ENCODE results near the gene FYB1.

Gene FYB1

DNA sequence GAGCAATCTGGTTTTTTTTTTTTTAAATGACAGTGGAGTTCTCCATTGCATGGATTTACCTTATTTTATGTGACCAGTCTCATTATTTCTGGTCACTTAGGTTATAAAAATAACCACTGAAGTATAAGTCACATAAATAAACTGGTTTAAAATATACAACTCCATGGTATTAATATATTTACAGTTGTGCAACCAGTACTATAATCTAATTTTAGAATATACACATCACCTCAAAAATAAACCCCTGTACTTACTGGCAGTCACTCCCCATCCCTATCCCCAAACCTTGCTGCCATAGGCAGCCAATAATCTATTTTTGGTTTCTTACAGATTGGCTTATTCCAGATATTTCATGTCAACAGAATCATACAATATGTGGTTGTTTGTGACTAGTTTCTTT, 57.8 kb downstream of the FYB1 start:
- DNase-seq (ENCODE audit: low read depth in 2 of 3, low spot score in 2 of 3): no peak

DNA sequence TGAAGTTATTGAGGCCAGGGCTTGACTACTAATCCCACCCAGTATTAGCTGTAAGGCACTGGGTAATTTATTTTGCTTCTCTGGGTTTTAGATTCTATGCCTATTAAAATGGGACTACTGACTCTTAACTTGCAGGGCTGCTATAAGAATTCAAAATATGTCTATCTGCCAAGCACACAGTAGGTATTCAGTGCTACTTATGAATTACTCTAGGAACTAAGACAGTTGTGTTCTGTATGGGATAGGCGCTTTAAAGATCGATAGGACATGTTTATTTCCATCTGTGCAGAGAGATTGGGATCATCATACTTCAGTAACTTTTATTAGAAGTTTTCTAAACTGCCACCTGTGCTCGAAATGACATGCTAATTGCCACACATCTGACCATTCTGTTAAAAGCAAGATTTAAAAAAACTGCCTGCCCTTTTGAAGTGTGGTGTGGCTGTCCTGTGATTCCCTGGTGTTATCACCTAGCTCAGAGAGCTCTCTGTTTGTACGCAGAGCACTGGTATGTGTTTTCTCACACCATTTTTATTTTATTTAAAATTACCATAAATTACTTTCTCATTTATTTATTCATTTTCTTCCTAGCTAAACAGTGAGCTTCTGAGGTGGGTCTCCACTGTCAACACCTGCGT, 58.7 kb downstream of the FYB1 start:
- DNase-seq (ENCODE audit: low read depth in 2 of 3, low spot score in 2 of 3): no peak

DNA sequence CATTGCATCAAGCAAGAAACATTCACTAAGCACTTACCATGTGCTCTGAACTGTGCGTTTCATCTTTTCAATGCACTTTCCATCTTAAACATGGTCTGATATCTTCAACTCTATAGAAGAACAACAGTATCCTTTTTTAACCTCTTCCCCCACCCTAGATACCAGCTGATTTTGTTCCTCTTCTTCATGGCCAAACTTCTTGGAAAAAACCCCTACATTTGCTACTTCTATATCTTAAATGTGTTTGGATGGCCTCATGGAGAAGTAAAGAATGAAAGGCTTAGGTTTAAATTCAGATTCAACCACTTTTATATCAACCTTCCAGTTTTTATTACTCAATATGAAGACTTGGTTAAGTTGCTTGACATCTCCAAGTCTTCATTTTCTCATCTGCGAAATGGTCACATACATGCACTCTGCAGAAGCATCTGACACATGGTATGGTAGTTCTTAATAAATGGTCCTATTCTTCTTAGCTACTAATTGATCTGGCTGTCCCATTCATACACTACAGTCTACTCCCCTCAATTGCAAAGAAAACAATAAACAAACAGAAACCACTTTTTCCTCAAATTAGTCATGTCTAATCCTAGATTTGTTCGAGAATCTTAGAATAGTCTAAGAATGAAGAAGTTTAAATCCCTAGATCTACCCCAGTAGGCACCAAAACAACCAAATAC, 59.4 kb downstream of the FYB1 start:
- no peak for DNase-seq (ENCODE audit: low read depth in 2 of 3, low spot score in 2 of 3)

DNA sequence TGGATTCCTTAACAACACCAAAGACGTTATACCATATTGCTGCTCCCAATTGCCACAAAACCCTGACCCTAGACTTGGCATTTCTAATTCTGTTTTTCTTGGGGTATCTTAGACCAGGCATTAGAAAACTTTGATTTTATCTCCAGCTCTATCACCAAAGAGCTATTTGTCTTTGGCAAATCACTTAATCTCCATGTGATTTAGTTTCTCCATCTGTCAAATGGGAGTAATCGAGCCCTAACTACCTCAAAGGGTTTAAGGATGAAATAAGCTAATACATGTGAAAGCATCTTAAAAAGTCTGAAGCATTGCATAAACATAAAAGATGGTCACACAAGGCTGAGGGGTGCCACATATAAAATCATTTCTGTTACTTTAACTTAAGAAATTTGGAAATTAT, 60.6 kb downstream of the FYB1 start:
- DNase-seq (ENCODE audit: low read depth in 2 of 3, low spot score in 2 of 3): no peak

DNA sequence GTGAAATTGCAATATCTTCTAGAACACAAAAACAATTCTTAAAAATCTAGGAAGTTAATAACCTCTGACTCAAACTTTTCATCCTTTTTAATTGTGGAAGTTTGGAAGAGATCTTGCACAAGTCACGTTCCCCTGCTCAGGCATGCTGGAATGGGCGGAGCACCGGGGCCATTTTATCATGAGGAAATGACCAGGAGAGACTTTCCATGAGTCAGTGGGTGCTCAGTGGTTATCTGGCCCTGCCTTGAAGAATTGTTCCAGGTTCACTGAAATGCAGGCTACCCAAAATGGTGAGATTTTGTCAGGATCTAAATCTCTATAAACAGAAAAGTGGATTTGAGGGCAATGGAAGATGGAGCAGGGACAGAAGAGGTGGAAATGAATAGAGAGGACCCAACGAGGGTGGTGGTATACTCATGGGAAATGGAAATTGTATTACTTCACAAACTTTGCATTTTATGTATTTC, 61.2 kb downstream of the FYB1 start:
- DNase-seq (ENCODE audit: low read depth in 2 of 3, low spot score in 2 of 3): no peak

DNA sequence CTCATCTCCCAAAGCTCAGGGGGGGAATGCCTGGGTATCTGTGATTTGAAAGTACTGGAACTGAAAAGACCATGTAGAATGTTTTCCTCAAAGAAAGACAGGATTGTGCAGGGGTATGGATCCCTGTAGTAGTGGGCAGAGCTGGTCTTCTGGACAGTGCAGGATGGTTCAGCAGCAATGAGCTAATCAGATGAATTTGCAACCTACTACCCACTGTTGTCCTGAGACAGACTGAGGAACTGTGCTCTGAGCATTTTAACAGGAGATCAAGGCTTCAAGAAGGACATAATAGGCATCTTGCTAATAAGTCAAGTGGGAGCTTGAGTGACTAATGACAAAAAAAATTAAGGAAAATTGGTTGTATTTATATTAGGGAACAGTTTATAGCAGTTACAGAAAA, 61.7 kb downstream of the FYB1 start:
- DNase-seq (ENCODE audit: low read depth in 2 of 3, low spot score in 2 of 3): no peak

DNA sequence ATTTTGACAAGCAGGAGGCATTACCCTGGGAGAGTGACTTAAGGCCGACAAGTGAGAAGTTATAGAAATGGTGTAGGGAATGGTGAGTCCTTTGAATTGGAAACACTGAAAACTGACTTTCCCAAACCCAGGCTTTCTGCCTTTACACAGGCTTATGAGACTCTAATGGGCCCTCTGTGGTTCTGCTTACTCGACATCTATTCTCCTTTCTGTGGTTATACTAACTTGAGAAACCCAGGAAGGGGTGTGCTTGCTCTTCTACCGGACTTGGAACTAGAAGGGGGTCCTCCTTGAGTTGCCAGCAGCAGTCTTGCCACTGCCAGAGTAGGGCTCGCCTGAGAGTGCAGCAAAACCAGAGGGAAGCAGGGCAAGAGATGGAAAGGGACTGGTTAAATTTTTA, 63.3 kb downstream of the FYB1 start:
- DNase-seq (ENCODE audit: low read depth in 2 of 3, low spot score in 2 of 3): no peak

DNA sequence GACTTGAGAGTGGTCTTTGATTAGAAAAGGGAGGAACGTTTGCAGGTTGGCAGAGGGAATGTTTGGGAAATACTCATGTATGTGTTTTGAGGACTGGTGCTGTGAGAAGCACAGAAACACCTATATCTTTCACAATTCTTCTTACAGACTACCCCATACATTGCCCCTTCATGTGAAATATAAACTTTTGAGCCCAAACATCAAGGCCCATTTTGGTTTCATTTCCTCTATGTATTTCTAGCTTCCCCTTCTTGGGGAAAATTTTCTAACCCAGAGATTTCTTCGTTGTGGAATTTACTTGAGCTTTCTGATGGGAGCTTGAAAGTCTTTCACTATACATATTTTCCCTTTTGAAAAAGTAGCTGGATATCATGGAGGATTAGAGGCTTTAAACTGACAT, 67.6 kb downstream of the FYB1 start:
- DNase-seq (ENCODE audit: low read depth in 2 of 3, low spot score in 2 of 3): no peak

DNA sequence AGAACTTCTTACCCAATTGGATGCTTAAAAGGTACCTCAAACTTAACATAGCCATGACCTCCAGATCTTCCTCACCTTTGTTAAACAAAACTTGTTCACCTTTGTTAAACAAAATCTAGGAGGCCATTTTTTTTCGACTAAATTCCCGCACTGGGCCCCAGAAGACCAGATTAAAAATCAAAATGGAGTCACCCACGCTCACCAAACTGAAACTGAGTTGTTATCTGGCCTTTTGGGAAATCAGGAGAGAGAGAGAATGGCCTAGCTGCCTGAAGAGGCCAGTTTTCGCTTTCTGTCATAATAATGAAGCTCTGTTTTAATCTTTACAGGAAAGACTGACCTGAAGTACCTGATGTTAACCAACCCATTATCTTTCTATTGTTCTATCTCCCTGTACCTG, 69.4 kb downstream of the FYB1 start:
- DNase-seq (ENCODE audit: low read depth in 2 of 3, low spot score in 2 of 3): no peak

DNA sequence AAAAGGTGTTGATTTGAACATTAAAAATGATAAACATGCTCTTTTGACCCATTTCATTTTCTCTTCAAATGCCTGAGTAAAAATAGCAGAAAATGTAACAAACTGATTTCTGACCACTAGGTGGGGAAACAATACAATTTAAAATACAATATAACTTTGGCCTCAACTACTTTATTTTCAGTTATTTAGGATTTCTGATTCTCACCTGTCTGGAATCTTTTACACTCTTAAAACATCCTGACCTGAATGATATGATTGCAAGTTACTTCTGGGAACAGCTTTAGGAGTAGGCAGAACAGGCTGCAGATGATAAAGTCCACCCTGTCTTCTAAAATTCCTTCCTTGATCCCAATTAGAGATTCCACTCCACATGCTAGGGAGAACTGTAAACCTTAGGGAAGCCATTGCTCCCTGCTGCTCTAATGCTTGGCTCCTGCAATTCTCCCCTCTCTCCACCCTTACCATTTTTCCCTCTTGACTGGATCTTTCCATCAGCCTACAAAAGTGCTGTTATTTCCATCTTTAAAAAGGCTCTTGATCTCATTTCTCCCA, 70.3 kb downstream of the FYB1 start:
- no peak for DNase-seq (ENCODE audit: low read depth in 2 of 3, low spot score in 2 of 3)

DNA sequence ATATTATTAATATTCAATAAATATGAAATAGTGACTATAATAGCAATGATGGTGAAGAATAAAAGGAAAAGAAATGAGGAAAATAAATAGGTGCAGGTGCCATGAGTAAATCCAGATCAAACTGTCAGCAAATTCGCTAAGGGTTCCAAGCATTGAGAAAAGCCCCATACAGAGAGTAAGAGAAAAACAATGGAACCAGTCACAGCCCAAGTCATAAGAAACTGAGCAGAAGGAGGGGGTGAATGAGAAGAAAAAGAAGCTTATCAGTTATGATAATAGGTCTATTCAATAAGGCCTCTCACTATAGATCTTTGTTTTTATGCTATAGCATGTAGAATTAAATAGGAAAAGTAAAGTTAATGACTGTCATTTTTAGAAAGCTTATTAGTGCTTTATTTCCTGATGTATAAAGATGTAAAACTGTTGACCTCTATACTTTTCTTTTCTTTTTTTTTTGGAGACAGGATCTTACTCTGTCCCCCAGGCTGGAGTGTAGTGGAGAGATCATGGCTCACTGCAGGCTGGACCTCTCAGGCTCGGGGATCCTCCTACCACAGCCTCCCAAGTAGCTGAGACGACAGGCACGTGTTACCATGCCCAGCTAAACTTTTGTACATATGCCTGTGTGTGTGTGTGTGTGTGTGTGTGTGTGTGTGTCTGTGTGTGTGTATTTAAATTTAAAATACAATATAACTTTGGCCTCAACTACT, 72.4 kb downstream of the FYB1 start:
- DNase-seq (ENCODE audit: low read depth in 2 of 3, low spot score in 2 of 3): no peak

DNA sequence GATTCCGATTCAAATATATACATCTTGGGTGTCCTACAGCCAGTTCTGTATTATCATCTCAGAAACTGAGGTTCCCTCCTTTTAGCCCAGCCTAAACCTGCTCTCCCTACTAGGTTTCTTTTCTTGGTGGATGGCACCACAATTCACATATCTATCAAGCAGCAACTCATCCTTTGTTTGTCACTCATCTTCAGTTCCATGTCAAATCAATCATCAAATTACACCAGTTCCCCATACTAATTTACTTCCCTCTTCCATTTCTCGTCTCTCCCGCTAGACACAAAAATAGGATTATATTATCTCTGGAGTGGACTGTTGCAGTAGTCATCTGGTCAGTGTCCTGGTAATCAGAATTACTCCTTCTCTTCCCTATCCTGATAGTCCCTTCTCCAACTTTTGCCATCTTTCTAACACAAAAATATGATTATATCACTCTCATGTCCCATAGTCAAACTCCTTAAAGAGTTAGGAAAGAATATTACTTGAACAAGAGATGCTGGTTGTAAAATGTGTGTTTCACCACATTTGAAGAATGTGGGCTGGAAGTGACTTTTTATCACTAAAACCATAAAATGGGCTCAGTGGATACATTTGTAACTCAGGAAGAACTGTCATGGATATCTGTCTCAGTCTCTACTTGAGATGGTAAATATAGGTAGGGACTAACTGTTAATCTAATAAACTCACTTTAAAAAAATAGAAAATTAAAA, 76.1 kb downstream of the FYB1 start:
- DNase-seq (ENCODE audit: low read depth in 2 of 3, low spot score in 2 of 3): no peak

DNA sequence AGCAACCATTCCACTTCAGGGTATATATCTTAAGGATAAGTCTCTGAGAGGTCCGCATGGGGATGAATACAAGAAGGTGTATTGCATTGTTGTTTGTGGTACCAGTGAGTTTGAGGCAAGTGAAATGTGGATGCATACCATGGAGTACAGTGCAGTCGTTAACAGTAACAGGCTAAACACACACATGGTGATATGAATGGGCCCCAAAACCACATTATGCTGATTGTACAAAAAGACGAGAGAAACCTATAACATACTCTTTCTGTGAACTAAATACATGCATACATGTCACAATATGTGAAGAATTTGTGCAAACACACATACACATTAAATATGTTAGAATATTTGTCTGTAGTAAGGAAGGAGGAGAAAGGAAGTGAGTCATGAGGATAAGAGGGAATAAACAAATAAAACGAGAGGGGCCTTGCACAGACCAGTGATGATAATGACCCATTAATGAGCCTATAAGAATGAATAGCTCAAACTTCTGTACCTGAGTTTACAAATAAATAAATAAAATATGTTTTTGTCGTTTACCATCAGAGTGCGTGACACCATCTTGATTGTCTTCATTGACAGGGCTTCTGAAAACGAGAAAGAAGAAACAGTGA, 78.7 kb downstream of the FYB1 start:
- DNase-seq (ENCODE audit: low read depth in 2 of 3, low spot score in 2 of 3): no peak

DNA sequence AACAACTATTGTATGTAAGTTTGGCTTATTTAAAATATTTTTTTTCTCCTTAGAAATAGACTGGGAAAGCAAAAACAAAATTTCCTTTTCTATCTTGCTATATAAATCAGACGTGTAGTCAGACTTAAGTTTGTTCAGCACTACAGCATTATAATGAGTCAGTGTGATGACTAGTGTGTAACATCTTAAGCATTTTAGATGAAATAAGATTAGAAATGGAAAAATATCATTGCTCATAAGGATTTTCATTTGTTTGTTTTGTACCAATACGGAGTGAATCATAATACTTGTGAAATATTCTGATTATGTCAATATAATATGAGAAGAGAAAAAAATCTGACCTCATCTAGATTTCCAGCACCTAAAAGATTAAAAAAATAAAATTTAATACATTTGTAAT, 80.5 kb downstream of the FYB1 start:
- no peak for DNase-seq (ENCODE audit: low read depth in 2 of 3, low spot score in 2 of 3)

DNA sequence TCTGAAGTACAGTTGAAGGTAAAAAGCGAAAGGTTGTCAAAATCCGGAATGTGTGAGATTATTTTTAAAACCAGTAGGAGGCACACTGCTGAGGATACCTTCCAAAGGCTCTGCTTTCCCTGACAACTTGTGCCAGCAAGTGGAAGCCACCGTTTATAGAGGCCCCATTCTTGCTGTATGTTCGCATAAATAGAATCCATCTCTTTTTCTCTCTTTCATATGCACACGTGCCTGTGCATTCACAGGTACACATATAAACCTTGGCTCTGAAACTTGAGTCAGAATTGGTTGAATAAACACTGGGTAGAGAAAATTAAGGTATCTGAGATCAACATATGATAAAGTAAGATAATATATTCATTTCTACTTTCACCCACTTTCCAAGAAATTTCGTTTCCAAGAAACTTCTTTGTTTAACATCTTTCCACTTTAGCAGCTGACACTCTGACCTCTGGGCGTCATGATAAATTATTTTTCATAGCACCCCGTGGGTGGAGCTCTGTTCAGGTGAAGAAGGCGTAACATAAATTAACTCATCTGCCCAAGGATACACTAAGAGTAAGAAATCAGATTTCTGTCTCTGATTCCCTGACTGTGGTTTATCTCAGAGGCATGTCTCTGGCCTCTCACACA, 81.4 kb downstream of the FYB1 start:
- DNase-seq (ENCODE audit: low read depth in 2 of 3, low spot score in 2 of 3): no peak

DNA sequence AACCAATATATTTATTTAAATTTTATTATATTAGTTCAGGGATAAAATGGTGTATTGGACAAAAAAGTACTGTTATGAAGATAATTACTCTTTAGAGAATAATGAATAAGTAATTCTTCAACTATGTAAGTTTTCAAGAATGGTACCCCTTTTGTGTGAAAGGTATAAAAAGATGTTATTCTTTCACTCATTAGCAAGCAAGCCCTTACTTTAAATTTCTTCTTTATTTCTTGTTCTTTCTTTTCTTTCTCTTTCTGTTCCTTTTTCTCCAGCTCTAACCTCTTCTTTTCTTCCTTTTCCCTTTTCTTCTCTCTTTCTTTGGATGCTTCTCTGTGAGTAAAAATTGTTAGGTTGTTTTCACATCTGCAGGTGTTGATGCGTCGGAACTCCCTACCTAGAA, 82.0 kb downstream of the FYB1 start:
- DNase-seq (ENCODE audit: low read depth in 2 of 3, low spot score in 2 of 3): no peak

DNA sequence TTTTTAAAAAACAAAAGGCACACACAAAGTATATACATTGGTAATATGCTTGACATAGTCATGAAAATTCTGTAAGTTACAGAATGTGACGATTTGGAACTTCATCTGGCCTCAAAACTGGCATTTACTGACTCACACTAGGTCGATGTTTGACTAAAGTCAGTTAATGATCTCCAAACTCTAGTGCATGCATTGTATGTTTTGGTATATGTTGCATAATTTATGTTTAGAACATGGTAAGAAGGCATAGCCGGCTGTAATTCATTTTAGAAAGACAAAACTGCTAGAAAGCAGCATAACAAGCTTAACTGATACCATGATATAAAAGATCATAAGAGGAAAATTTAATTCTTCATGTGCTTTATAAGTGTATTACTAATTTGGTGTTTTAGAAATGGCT, 86.6 kb downstream of the FYB1 start:
- DNase-seq (ENCODE audit: low read depth in 2 of 3, low spot score in 2 of 3): no peak

DNA sequence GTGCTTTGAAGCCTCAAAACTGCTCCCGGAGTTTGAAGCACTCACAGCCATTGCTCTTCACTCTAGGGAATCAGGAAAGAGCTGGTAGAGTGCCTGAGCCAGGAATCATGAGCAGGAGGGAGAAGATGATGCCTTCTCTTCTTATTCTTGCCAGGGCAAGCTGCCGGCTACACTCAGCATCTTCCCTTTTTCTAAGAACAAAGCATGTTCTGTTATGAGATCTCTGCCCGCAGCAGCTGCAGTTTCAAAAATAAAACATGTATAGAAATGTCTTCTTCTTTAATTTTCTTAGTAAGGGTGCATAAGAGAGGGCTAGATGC, 87.3 kb downstream of the FYB1 start:
- DNase-seq (ENCODE audit: low read depth in 2 of 3, low spot score in 2 of 3): no peak

DNA sequence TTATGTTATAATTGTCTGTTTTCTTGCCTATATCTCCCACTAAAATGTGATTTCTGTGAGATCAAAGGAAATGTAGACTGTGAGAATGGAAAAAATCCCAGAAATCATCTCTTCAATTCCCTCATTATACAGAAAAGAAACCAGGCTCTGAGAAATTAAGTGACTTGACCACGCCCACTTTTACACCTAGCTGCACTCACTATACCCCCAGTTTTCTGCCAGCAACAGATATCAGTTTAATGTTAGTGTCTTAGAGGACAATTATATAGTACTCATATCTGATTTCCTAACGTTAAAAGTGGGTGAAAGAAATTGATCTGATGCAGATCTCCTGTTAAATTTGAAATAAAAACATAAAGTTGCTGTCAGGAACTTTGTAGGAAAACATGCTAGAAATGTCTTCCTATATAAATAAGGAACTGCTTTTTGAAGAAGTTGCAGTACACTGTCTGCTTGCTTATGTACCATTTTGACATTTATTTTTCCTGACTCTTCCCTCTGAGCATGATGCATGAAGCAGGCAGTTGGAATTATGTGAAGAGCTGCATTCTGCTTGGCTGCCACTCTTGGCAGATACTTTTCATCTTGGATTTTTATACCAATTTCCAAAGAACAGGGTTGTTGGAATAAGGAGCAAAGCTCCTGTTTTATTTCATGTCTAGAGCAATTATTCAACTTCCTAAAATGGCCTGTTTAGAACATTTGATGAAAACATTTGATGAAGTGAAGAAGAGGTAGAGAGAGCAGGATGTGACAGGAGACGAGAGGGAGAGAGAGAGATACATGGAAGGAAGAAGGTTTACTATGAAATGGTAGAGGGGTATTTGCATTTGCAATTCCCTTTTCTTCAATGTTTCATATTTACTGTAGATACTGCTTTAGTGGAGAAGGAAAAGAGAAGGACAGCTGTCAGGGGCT, 87.9 kb downstream of the FYB1 start:
- no peak for DNase-seq (ENCODE audit: low read depth in 2 of 3, low spot score in 2 of 3)

DNA sequence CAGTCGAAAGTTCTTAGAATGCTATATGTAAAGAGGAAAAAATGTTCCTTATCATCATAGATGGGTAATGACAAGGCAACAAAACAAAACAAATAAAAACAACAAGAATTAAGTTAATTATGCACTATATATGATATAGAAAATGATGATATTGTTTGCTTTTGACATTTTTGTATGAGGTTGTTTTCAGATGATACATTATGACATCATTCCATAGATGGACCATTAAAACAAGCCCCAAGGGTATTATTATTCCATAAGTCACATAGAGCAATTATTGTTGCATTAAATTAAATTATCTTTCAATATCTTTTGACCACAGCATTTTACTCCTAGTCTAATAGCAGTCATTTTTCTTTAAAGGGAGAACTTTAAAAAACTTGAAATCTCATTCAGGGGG, 88.6 kb downstream of the FYB1 start:
- no peak for DNase-seq (ENCODE audit: low read depth in 2 of 3, low spot score in 2 of 3)
